WTC11 (cell line): ENCODE measurements around the gene WDR62. TPM values are rescaled to one million over a fixed set of nuclear protein-coding genes. Genes with fewer than 3 reads are reported as not detected.

Source experiments
- ATAC-seq: fragments of 200-7000 bp; cut with Tn5 transposase; 2 replicates; pipeline ENCODE4 v1.10.0; 2021; ENCODE audit warnings: mild to moderate bottlenecking, moderate library complexity
- CTCF ChIA-PET: fragments of 300-600 bp; sonication (Branson Sonifier 250); formaldehyde crosslinking; loops from one replicate; lab custom pipeline; 2021; ENCODE audit warnings: antibody characterized with exemption; lab: Charles Lee
- POLR2A ChIA-PET: fragments of 350-600 bp; sonication (Branson Sonifier 250); formaldehyde crosslinking; loops from one replicate; lab custom pipeline; 2021; ENCODE audit warnings: antibody characterized with exemption; lab: Charles Lee
- DNase-seq: peaks from one replicate; pipeline ENCODE4 v3.0.0; 2021; ENCODE audit warnings: low spot score
- H3K27ac Mint-ChIP-seq: 2 replicates; pipeline ENCODE4 v1.8.0; 2021; ENCODE audit warnings: mixed read lengths
- H3K27me3 Mint-ChIP-seq: 2 replicates; pipeline ENCODE4 v1.8.0; 2021; ENCODE audit warnings: low read depth, mild to moderate bottlenecking, moderate library complexity, mixed read lengths
- H3K36me3 Mint-ChIP-seq: 2 replicates; pipeline ENCODE4 v1.8.0; 2021; ENCODE audit warnings: mixed read lengths
- H3K4me1 Mint-ChIP-seq: 2 replicates; pipeline ENCODE4 v1.8.0; 2022; ENCODE audit warnings: mixed read lengths
- H3K4me3 Mint-ChIP-seq: 2 replicates; pipeline ENCODE4 v1.8.0; 2021; ENCODE audit warnings: mild to moderate bottlenecking, moderate library complexity, mixed read lengths
- H3K9me3 Mint-ChIP-seq: 2 replicates; pipeline ENCODE4 v1.8.0; 2021; ENCODE audit warnings: mixed read lengths
- AFF4 ChIP-seq: sonication (generic); formaldehyde crosslinking; IDR thresholded peaks from 2 replicates; pipeline ENCODE4 v1.8.1; 2023; ENCODE audit warnings: mild to moderate bottlenecking, missing genetic modification reagents, borderline replicate concordance
- CBFB ChIP-seq: sonication (generic); formaldehyde crosslinking; IDR thresholded peaks from 2 replicates; pipeline ENCODE4 v1.8.1; 2022; ENCODE audit warnings: mild to moderate bottlenecking, low read depth, missing genetic modification reagents
- FOXJ3 ChIP-seq: sonication (generic); formaldehyde crosslinking; IDR thresholded peaks from 2 replicates; pipeline ENCODE4 v1.9.0; 2021; ENCODE audit warnings: missing genetic modification reagents, mild to moderate bottlenecking, borderline replicate concordance
- GABPB1 ChIP-seq: sonication (generic); formaldehyde crosslinking; IDR thresholded peaks from 2 replicates; pipeline ENCODE4 v1.8.1; 2023; ENCODE audit warnings: mild to moderate bottlenecking, missing genetic modification reagents
- HMGA2 ChIP-seq: fragments of 250-450 bp; sonication (Bioruptor Pico); IDR thresholded peaks from 2 replicates; pipeline ENCODE4 v1.4.0; 2021; ENCODE audit warnings: mild to moderate bottlenecking, moderate library complexity
- JAZF1 ChIP-seq: fragments of 250-450 bp; sonication (Bioruptor Pico); IDR thresholded peaks from 2 replicates; pipeline ENCODE4 v1.9.0; 2021; ENCODE audit warnings: moderate library complexity, mild to moderate bottlenecking, inconsistent platforms
- MAX ChIP-seq: sonication (generic); formaldehyde crosslinking; IDR thresholded peaks from 2 replicates; pipeline ENCODE4 v1.8.0; 2022; ENCODE audit warnings: mild to moderate bottlenecking, missing genetic modification reagents
- PREB ChIP-seq: sonication (generic); formaldehyde crosslinking; IDR thresholded peaks from 2 replicates; pipeline ENCODE4 v1.8.1; 2022; ENCODE audit warnings: mild to moderate bottlenecking, missing genetic modification reagents, moderate library complexity, borderline replicate concordance
- SMAD3 ChIP-seq: sonication (generic); formaldehyde crosslinking; IDR thresholded peaks from 2 replicates; pipeline ENCODE4 v1.8.0; 2022; ENCODE audit warnings: missing genetic modification reagents, mild to moderate bottlenecking, borderline replicate concordance
- ZNF423 ChIP-seq: fragments of 250-450 bp; sonication (Bioruptor Pico); IDR thresholded peaks from 2 replicates; pipeline ENCODE4 v2.1.2; 2022; ENCODE audit warnings: mild to moderate bottlenecking, moderate library complexity
- total RNA-seq: library from RNA; stranded (reverse); gene quantifications from 3 replicates; pipeline ENCODE4 v1.2.3, GENCODE V29; 2021
- TF ChIP-seq, protein P1 (sequence below): fragments of 250-450 bp; sonication (Bioruptor Pico); IDR thresholded peaks from 2 replicates; pipeline ENCODE4 v1.9.0; 2021; ENCODE audit warnings: mild to moderate bottlenecking, borderline replicate concordance
- TF ChIP-seq, protein P2 (sequence below): sonication (generic); formaldehyde crosslinking; IDR thresholded peaks from 2 replicates; pipeline ENCODE4 v1.8.1; 2023; ENCODE audit warnings: mild to moderate bottlenecking, moderate library complexity, missing genetic modification reagents

Gene WDR62
- total RNA-seq, 1 experiment from 2014 or later = 40.0 TPM

- TF ChIP-seq, protein P1, sequence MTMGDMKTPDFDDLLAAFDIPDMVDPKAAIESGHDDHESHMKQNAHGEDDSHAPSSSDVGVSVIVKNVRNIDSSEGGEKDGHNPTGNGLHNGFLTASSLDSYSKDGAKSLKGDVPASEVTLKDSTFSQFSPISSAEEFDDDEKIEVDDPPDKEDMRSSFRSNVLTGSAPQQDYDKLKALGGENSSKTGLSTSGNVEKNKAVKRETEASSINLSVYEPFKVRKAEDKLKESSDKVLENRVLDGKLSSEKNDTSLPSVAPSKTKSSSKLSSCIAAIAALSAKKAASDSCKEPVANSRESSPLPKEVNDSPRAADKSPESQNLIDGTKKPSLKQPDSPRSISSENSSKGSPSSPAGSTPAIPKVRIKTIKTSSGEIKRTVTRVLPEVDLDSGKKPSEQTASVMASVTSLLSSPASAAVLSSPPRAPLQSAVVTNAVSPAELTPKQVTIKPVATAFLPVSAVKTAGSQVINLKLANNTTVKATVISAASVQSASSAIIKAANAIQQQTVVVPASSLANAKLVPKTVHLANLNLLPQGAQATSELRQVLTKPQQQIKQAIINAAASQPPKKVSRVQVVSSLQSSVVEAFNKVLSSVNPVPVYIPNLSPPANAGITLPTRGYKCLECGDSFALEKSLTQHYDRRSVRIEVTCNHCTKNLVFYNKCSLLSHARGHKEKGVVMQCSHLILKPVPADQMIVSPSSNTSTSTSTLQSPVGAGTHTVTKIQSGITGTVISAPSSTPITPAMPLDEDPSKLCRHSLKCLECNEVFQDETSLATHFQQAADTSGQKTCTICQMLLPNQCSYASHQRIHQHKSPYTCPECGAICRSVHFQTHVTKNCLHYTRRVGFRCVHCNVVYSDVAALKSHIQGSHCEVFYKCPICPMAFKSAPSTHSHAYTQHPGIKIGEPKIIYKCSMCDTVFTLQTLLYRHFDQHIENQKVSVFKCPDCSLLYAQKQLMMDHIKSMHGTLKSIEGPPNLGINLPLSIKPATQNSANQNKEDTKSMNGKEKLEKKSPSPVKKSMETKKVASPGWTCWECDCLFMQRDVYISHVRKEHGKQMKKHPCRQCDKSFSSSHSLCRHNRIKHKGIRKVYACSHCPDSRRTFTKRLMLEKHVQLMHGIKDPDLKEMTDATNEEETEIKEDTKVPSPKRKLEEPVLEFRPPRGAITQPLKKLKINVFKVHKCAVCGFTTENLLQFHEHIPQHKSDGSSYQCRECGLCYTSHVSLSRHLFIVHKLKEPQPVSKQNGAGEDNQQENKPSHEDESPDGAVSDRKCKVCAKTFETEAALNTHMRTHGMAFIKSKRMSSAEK = no peak
Observed at GRCh38 chr19:36116344-36116637, 61.6 kb downstream of the WDR62 start (continued).

- TF ChIP-seq, protein P2, sequence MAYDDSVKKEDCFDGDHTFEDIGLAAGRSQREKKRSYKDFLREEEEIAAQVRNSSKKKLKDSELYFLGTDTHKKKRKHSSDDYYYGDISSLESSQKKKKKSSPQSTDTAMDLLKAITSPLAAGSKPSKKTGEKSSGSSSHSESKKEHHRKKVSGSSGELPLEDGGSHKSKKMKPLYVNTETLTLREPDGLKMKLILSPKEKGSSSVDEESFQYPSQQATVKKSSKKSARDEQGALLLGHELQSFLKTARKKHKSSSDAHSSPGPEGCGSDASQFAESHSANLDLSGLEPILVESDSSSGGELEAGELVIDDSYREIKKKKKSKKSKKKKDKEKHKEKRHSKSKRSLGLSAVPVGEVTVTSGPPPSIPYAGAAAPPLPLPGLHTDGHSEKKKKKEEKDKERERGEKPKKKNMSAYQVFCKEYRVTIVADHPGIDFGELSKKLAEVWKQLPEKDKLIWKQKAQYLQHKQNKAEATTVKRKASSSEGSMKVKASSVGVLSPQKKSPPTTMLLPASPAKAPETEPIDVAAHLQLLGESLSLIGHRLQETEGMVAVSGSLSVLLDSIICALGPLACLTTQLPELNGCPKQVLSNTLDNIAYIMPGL = no peak
- TF ChIP-seq ZNF423 (0 out of 2 replicates have a peak, but pooled peaks have one; percentile 29), GABPB1 (CRISPR knock-in tag) (peak; percentile 37)
- POLR2A ChIA-PET = interaction anchor here (0.5 kb wide), 1 partner anchor 188 kb away, joined by 3 read pairs; no protein-coding TSS in a partner anchor
- H3K36me3 Mint-ChIP-seq = peaks cover 43% of the 10 kb centered on the region
- peak overlapping the region; percentile 42 for H3K27ac Mint-ChIP-seq
- H3K4me1 Mint-ChIP-seq = peaks cover 18% of the 10 kb centered on the region
- H3K27me3 Mint-ChIP-seq = no peaks in the 10 kb centered on the region
- H3K9me3 Mint-ChIP-seq = no peaks in the 10 kb centered on the region
- ATAC-seq (no peak), DNase-seq (no peak)
- H3K4me3 Mint-ChIP-seq = 0 out of 2 replicates have a peak overlapping the region, but pooled peaks have one; percentile 18
- CTCF ChIA-PET = interaction anchor here (0.6 kb wide), 1 partner anchor 527 kb away, joined by 3 read pairs; no protein-coding TSS in a partner anchor
Observed at GRCh38 chr19:36120092-36120983, 65.6 kb downstream of the WDR62 start.

- DNase-seq (no peak), ATAC-seq (no peak)
- Mint-ChIP-seq H3K4me1 (peaks cover 16% of the 10 kb centered on the region), H3K9me3 (no peaks in the 10 kb centered on the region), H3K36me3 (peaks cover 50% of the 10 kb centered on the region)
- CTCF ChIA-PET = no interaction called here
- TF ChIP-seq MAX (no peak), HMGA2 (CRISPR knock-in tag) (no peak), PREB (CRISPR knock-in tag) (no peak), JAZF1 (CRISPR knock-in tag) (no peak), FOXJ3 (CRISPR knock-in tag) (no peak), SMAD3 (CRISPR knock-in tag) (no peak), CBFB (CRISPR knock-in tag) (no peak), AFF4 (CRISPR knock-in tag) (no peak), ZNF423 (no peak)
- TF ChIP-seq, all 79 proteins: peak for 0
- Mint-ChIP-seq H3K27me3 (no peaks in the 10 kb centered on the region), H3K27ac (no peak overlapping the region), H3K4me3 (no peak overlapping the region)
- POLR2A ChIA-PET = no interaction called here
Observed at GRCh38 chr19:36120984-36121358, 66.3 kb downstream of the WDR62 start.
